Superior temporal gyrus (tissue), 1 donor: ENCODE results near the gene CARD19.
"Not testable (repeated sequence)": the region's sequence is repeated elsewhere in the genome, so short reads cannot be mapped to it uniquely, and the experiment has no call there.

Experiments used
- DNase-seq: peaks from one replicate; pipeline ENCODE4 v3.0.0-alpha.2; 2016; ENCODE audit errors: extremely low spot score

CARD19 gene

GRCh38 chr9:93107151-93107824 lies 11.3 kb downstream of the CARD19 start:
- no peak for DNase-seq

GRCh38 chr9:93107825-93108161 lies 11.8 kb downstream of the CARD19 start:
- DNase-seq, result no peak

- DNase-seq, result no peak
Observed at GRCh38 chr9:93108291-93109041, 12.4 kb downstream of the CARD19 start.

- DNase-seq, result no peak
Observed at GRCh38 chr9:93110311-93110855, 14.4 kb downstream of the CARD19 start.

GRCh38 chr9:93111001-93111370 lies 15.0 kb downstream of the CARD19 start:
- DNase-seq, result no peak

GRCh38 chr9:93111371-93112115 lies 15.5 kb downstream of the CARD19 start:
- DNase-seq, result no peak

GRCh38 chr9:93112116-93112863 lies 16.3 kb downstream of the CARD19 start:
- no peak for DNase-seq

GRCh38 chr9:93112864-93113389 lies 16.9 kb downstream of the CARD19 start:
- no peak for DNase-seq

- DNase-seq, result no peak
Observed at GRCh38 chr9:93114169-93114983, 18.4 kb downstream of the CARD19 start.

- no peak for DNase-seq
Observed at GRCh38 chr9:93114984-93115335, 18.9 kb downstream of the CARD19 start.

- DNase-seq, result no peak
Observed at GRCh38 chr9:93115486-93116071, 19.6 kb downstream of the CARD19 start.

- no peak for DNase-seq
Observed at GRCh38 chr9:93116072-93116961, 20.3 kb downstream of the CARD19 start.

- DNase-seq, result not testable (repeated sequence)
Observed at GRCh38 chr9:93117521-93117920, 21.5 kb downstream of the CARD19 start.

- no peak for DNase-seq
Observed at GRCh38 chr9:93117924-93118862, 22.2 kb downstream of the CARD19 start.

GRCh38 chr9:93118863-93119702 lies 23.1 kb downstream of the CARD19 start:
- no peak for DNase-seq

- no peak for DNase-seq
Observed at GRCh38 chr9:93119703-93119952, 23.6 kb downstream of the CARD19 start.

- peak; percentile 32 for DNase-seq
Observed at GRCh38 chr9:93119953-93120845, 24.2 kb downstream of the CARD19 start.
